A549 (cell line): ENCODE measurements around the gene TLE1. TPM values are rescaled to one million over a fixed set of nuclear protein-coding genes. Genes with fewer than 3 reads are reported as not detected.
A peak's percentile ranks its signal among the peaks of the same experiment; 100 is the strongest.

Experiments
- ATAC-seq, 2 experiments: fragments of 200-7000 bp in 1 of 2; fragments of >200 bp in 1 of 2; cut with Nextera tagmentation in 1 of 2; cut with Tn5 transposase in 1 of 2; 3 replicates each; pipeline versions ENCODE4 v1.8.0 to v1.9.1; 2018 to 2020; ENCODE audit warnings: mild to moderate bottlenecking in 1 of 2, moderate library complexity in 1 of 2
- CTCF ChIA-PET: fragments of 300-600 bp; sonication (Branson Sonifier 250); formaldehyde crosslinking; extraction: SDS; loops from one replicate; lab custom pipeline; 2021; ENCODE audit warnings: antibody characterized with exemption, inconsistent platforms; lab: Yijun Ruan, JAX
- POLR2A ChIA-PET: fragments of 350-600 bp; formaldehyde crosslinking; extraction: SDS; loops from one replicate; lab custom pipeline; 2021; ENCODE audit warnings: antibody characterized with exemption, inconsistent platforms; lab: Yijun Ruan, JAX
- DNase-seq, 2 experiments: peaks; one replicate each; pipeline versions ENCODE4 v3.0.0 to v3.0.0-alpha.2; 2011 to 2016; ENCODE audit warnings: low read depth in 1 of 2, low spot score in 1 of 2
- FAIRE-seq: peaks from 2 replicates; lab custom pipeline; 2011; peaks lifted over from hg19 to GRCh38; lab: Jason Lieb, UNC
- H3K27ac ChIP-seq, 2 experiments: fragments of >200 bp; sonication (Bioruptor Twin); formaldehyde crosslinking; 3 replicates each; pipeline ENCODE4 v1.5.1; 2016 to 2017
- H3K4me1 ChIP-seq: fragments of >200 bp; sonication (Bioruptor Twin); formaldehyde crosslinking; 3 replicates; pipeline ENCODE4 v1.6.1; 2016
- H3K4me2 ChIP-seq: fragments of >200 bp; sonication (Bioruptor Twin); formaldehyde crosslinking; 3 replicates; pipeline ENCODE4 v1.6.1; 2016
- H3K4me3 ChIP-seq: fragments of >200 bp; sonication (Bioruptor Twin); formaldehyde crosslinking; 3 replicates; pipeline ENCODE4 v1.5.1; 2016
- H3K9me3 ChIP-seq: fragments of >200 bp; sonication (Bioruptor Twin); formaldehyde crosslinking; 3 replicates; pipeline ENCODE4 v1.6.1; 2016
- CBX2 ChIP-seq: fragments of 200-600 bp; sonication (generic); IDR thresholded peaks from 2 replicates; pipeline ENCODE4 v1.6.1; 2016; ENCODE audit warnings: low read depth, mild to moderate bottlenecking, borderline replicate concordance
- CBX8 ChIP-seq: fragments of 200-600 bp; sonication (generic); IDR thresholded peaks from 2 replicates; pipeline ENCODE4 v1.6.1; 2016
- CHD2 ChIP-seq: fragments of 150-350 bp; IDR thresholded peaks from 2 replicates; pipeline ENCODE4 v1.6.1; 2014; ENCODE audit warnings: low read length; ENCODE audit not compliant: partially characterized antibody
- EHMT2 ChIP-seq: fragments of 200-600 bp; sonication (generic); IDR thresholded peaks from 2 replicates; pipeline ENCODE4 v1.6.1; 2016; ENCODE audit warnings: antibody characterized with exemption, low read depth, mild to moderate bottlenecking, moderate library complexity
- ESRRA ChIP-seq: fragments of 150-350 bp; IDR thresholded peaks from 2 replicates; pipeline ENCODE4 v1.6.1; 2014; ENCODE audit warnings: mild to moderate bottlenecking, low read length, borderline replicate concordance
- FOSB ChIP-seq: fragments of 250-450 bp; sonication (Bioruptor Pico); IDR thresholded peaks from 2 replicates; pipeline ENCODE4 v1.5.0; 2020; ENCODE audit warnings: mild to moderate bottlenecking, moderate library complexity
- FOSL2 ChIP-seq, 2 experiments: fragments of 450-650 bp in 1 of 2; fragments of >200 bp in 1 of 2; sonication (Bioruptor Twin) in 1 of 2; formaldehyde crosslinking; IDR thresholded peaks; 2 replicates each; pipeline versions ENCODE4 v1.5.0 to v1.6.1; 2016 to 2020; ENCODE audit warnings: mild to moderate bottlenecking in 1 of 2, moderate library complexity in 1 of 2
- GATA3 ChIP-seq: IDR thresholded peaks from 2 replicates; pipeline ENCODE4 v1.6.1; 2012; ENCODE audit warnings: borderline replicate concordance
- HDAC2 ChIP-seq: fragments of 200-600 bp; sonication (generic); IDR thresholded peaks from 2 replicates; pipeline ENCODE4 v1.6.1; 2016
- HOXB13 ChIP-seq: fragments of 250-450 bp; sonication (Bioruptor Pico); IDR thresholded peaks from 2 replicates; pipeline ENCODE4 v1.5.0; 2020; ENCODE audit warnings: low read depth, mild to moderate bottlenecking, moderate library complexity
- HOXB5 ChIP-seq: fragments of 250-450 bp; sonication (Bioruptor Pico); IDR thresholded peaks from 2 replicates; pipeline ENCODE4 v1.5.0; 2020; ENCODE audit warnings: mild to moderate bottlenecking, moderate library complexity
- JUNB ChIP-seq: fragments of >200 bp; sonication (Bioruptor Twin); formaldehyde crosslinking; IDR thresholded peaks from 2 replicates; pipeline ENCODE4 v1.6.1; 2016
- KDM1A ChIP-seq: fragments of 200-600 bp; sonication (generic); IDR thresholded peaks from 2 replicates; pipeline ENCODE4 v1.6.1; 2016; ENCODE audit warnings: low read depth, mild to moderate bottlenecking
- KDM5A ChIP-seq: fragments of 200-600 bp; sonication (generic); IDR thresholded peaks from 2 replicates; pipeline ENCODE4 v1.6.1; 2016; ENCODE audit warnings: antibody characterized with exemption, mild to moderate bottlenecking
- MAZ ChIP-seq: fragments of 150-350 bp; IDR thresholded peaks from 2 replicates; pipeline ENCODE4 v1.6.1; 2014; ENCODE audit warnings: antibody characterized with exemption, low read depth, low read length, borderline replicate concordance
- PHF8 ChIP-seq: fragments of 200-600 bp; sonication (generic); IDR thresholded peaks from 2 replicates; pipeline ENCODE4 v1.6.1; 2016; ENCODE audit warnings: low read depth, mild to moderate bottlenecking, antibody characterized with exemption, moderate library complexity, borderline replicate concordance
- POLR2A ChIP-seq: IDR thresholded peaks from 2 replicates; pipeline ENCODE4 v1.6.1; 2012; ENCODE audit warnings: mild to moderate bottlenecking, low read length
- RCOR1 ChIP-seq: fragments of 150-350 bp; IDR thresholded peaks from 2 replicates; pipeline ENCODE4 v1.6.1; 2014; ENCODE audit warnings: antibody characterized with exemption, low read length, low read depth
- RFX5 ChIP-seq: fragments of 450-650 bp; IDR thresholded peaks from 2 replicates; pipeline ENCODE4 v1.7.1; 2014; ENCODE audit warnings: antibody characterized with exemption, mild to moderate bottlenecking, moderate library complexity
- SMC3 ChIP-seq: fragments of >200 bp; sonication (Bioruptor Twin); formaldehyde crosslinking; IDR thresholded peaks from 3 replicates; pipeline ENCODE4 v1.6.1; 2018; ENCODE audit warnings: inconsistent platforms
- SREBF2 ChIP-seq: fragments of 450-650 bp; IDR thresholded peaks from 2 replicates; pipeline ENCODE4 v1.6.1; 2014; ENCODE audit warnings: mild to moderate bottlenecking, moderate library complexity
- WGBS: methylation state at CpG from one replicate; pipeline ENCODE4 v1.1.6; 2017; ENCODE audit errors: missing lambda C conversion rate; 5-methylcytosine and 5-hydroxymethylcytosine counted together
- polyA plus RNA-seq, 4 experiments: library from polyadenylated mRNA; depleted of rRNA in 3 of 4; stranded (reverse); fragments of >200 nt; fragmentation: RNase III in 1 of 4; extraction: RNeasy Plus Mini Kit Qiagen cat#74134 plus additional on column Dnase treatment in 1 of 4; gene quantifications; 2 replicates in 3 of 4; 3 replicates in 1 of 4; pipeline ENCODE4 v1.2.3, GENCODE V29; 2011 to 2017
- TF ChIP-seq, protein P1 (sequence below): fragments of >200 bp; sonication (Bioruptor Twin); formaldehyde crosslinking; IDR thresholded peaks from 3 replicates; pipeline ENCODE4 v1.5.1; 2016
- TF ChIP-seq, protein P2 (sequence below): IDR thresholded peaks from 2 replicates; pipeline ENCODE4 v1.6.1; 2012
- TF ChIP-seq, protein P3 (sequence below): fragments of >200 bp; sonication (Bioruptor Twin); formaldehyde crosslinking; IDR thresholded peaks from 2 replicates; pipeline ENCODE4 v1.6.1; 2016
- TF ChIP-seq, protein P4 (sequence below): fragments of 150-350 bp; IDR thresholded peaks from 2 replicates; pipeline ENCODE4 v1.6.1; 2014; ENCODE audit warnings: low read depth, mild to moderate bottlenecking, low read length
- TF ChIP-seq, protein P5 (sequence below): IDR thresholded peaks from 2 replicates; pipeline ENCODE4 v1.6.1; 2012
- TF ChIP-seq, protein P6 (sequence below): IDR thresholded peaks from 2 replicates; pipeline ENCODE4 v1.6.1; 2012; ENCODE audit warnings: low read depth, borderline replicate concordance

The TLE1 gene
- polyA plus RNA-seq, 2 of the 4 experiments (the other 2 are of a cell fraction): 45.8 to 117 TPM

DNA sequence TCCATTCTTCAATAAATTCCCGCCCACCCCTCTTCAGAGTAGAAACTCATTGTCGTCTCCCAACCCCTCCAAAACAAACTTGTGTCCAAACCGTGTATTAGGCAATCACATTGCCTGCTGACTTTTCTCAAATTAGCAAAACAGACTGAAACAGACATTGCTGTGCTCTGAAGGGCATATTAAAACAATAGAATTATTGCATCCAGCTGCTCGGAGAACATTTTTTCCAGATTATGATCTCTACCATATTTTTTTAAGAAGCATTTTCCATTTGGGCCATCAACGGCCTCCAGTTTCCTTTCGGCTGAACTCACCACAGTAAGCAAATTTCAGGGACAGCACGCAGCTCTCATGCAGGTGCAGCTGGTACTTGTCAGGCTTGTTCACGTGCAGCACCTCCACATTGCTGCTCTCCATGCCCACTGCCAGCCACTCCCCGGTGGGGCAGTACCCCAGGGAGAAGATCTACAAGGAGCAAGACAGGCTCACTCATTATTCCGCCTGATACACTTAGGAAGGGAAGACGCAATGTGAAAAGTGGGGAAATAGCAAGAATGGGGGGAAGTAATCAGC is 104.1 kb downstream of the TLE1 start:
- ATAC-seq (no peak), DNase-seq (no peak), FAIRE-seq (no peak)
- H3K27ac ChIP-seq: peak overlapping the region in 1 of 2 experiments; percentile 49; a peak in 3 of 6 replicates
- H3K4me3 ChIP-seq: no peak overlapping the region
- CTCF ChIA-PET: interaction anchor here (1.0 kb wide), 1 partner anchor 46 kb away, joined by 3 read pairs; no protein-coding TSS in a partner anchor
- H3K4me1 ChIP-seq: peaks cover 42% of the 10 kb centered on the region
- 97% methylated on average over 11 of the region's 11 CpGs for WGBS
- TF ChIP-seq KDM5A (no peak), CBX2 (no peak), EHMT2 (no peak), CBX8 (no peak), RFX5 (no peak), MAZ (no peak), KDM1A (no peak), FOSL2 (IDR thresholded peaks at IDR 0.05) (no peak), FOSL2 (CRISPR knock-in tag; IDR thresholded peaks at IDR 0.05) (no peak), PHF8 (no peak), GATA3 (no peak), FOSB (CRISPR knock-in tag) (no peak), JUNB (no peak), HDAC2 (no peak), CHD2 (no peak)
- TF ChIP-seq, protein P1, sequence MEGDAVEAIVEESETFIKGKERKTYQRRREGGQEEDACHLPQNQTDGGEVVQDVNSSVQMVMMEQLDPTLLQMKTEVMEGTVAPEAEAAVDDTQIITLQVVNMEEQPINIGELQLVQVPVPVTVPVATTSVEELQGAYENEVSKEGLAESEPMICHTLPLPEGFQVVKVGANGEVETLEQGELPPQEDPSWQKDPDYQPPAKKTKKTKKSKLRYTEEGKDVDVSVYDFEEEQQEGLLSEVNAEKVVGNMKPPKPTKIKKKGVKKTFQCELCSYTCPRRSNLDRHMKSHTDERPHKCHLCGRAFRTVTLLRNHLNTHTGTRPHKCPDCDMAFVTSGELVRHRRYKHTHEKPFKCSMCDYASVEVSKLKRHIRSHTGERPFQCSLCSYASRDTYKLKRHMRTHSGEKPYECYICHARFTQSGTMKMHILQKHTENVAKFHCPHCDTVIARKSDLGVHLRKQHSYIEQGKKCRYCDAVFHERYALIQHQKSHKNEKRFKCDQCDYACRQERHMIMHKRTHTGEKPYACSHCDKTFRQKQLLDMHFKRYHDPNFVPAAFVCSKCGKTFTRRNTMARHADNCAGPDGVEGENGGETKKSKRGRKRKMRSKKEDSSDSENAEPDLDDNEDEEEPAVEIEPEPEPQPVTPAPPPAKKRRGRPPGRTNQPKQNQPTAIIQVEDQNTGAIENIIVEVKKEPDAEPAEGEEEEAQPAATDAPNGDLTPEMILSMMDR: no peak
- TF ChIP-seq, protein P2, sequence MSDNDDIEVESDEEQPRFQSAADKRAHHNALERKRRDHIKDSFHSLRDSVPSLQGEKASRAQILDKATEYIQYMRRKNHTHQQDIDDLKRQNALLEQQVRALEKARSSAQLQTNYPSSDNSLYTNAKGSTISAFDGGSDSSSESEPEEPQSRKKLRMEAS: no peak
- TF ChIP-seq, protein P3, sequence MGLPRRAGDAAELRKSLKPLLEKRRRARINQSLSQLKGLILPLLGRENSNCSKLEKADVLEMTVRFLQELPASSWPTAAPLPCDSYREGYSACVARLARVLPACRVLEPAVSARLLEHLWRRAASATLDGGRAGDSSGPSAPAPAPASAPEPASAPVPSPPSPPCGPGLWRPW: no peak
- POLR2A ChIA-PET: no interaction called here
- no peaks in the 10 kb centered on the region for H3K9me3 ChIP-seq
- H3K4me2 ChIP-seq: no peak overlapping the region

DNA sequence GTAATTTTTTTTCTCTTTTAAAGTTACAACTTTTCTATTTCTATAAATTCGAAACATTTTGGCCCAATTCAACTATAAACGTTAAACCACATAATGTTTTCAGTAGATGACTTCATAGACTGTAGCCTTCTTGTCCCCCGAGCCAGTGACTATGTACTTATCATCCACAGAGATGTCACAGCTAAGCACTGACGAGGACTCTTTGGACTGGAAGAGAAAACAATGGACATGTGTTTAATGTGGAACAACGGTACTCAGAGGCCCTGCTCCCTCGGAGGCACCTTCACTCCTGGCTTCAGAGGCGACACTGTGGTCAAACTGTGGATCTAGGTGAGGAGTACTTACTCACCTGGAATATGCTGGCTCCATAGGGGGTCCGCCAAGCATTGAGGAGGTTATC is 105.2 kb downstream of the TLE1 start:
- Histone ChIP-seq H3K9me3 (no peaks in the 10 kb centered on the region), H3K27ac (peak overlapping the region in 1 of 2 experiments; percentile 47; a peak in 3 of 6 replicates), H3K4me2 (no peak overlapping the region), H3K4me3 (no peak overlapping the region), H3K4me1 (peaks cover 30% of the 10 kb centered on the region)
- no peak for DNase-seq
- no peak for FAIRE-seq
- WGBS: 95% methylated on average over 8 of the region's 8 CpGs
- no peak for TF ChIP-seq SMC3
- no peak for TF ChIP-seq HDAC2
- TF ChIP-seq HOXB13 (CRISPR knock-in tag): no peak
- TF ChIP-seq SREBF2: no peak
- TF ChIP-seq GATA3: no peak
- TF ChIP-seq HOXB5 (CRISPR knock-in tag): no peak
- TF ChIP-seq POLR2A: no peak
- TF ChIP-seq RCOR1: no peak
- no peak for TF ChIP-seq CBX8
- POLR2A ChIA-PET: no interaction called here
- CTCF ChIA-PET: no interaction called here
- no peak for ATAC-seq

DNA sequence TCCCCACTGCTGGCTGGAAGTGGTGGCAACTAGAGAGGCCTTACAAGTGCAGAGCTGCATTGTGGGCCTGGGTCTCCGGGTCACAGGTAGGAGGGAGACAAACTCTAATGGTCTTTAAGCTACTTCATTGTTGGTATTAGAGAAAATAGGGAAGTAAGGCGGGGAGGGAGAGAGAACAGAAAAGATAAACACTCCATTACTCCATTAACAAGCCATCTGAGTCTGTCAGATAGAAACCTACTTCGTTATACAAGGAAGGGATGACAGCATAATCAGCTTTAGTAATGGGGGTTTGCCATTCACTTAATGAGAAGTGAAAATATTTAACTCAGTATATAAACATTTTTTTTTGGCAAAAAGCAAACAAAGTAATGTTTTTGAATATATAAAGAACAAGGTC is 107.4 kb downstream of the TLE1 start:
- H3K4me2 ChIP-seq: no peak overlapping the region
- TF ChIP-seq FOSL2 (IDR thresholded peaks at IDR 0.05) (no peak), FOSL2 (CRISPR knock-in tag; IDR thresholded peaks at IDR 0.05) (no peak), HOXB13 (CRISPR knock-in tag) (no peak), PHF8 (no peak), SREBF2 (no peak), ESRRA (no peak), KDM1A (no peak), CBX2 (no peak)
- TF ChIP-seq, protein P4, sequence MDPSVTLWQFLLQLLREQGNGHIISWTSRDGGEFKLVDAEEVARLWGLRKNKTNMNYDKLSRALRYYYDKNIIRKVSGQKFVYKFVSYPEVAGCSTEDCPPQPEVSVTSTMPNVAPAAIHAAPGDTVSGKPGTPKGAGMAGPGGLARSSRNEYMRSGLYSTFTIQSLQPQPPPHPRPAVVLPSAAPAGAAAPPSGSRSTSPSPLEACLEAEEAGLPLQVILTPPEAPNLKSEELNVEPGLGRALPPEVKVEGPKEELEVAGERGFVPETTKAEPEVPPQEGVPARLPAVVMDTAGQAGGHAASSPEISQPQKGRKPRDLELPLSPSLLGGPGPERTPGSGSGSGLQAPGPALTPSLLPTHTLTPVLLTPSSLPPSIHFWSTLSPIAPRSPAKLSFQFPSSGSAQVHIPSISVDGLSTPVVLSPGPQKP: no peak
- TF ChIP-seq, protein P5, sequence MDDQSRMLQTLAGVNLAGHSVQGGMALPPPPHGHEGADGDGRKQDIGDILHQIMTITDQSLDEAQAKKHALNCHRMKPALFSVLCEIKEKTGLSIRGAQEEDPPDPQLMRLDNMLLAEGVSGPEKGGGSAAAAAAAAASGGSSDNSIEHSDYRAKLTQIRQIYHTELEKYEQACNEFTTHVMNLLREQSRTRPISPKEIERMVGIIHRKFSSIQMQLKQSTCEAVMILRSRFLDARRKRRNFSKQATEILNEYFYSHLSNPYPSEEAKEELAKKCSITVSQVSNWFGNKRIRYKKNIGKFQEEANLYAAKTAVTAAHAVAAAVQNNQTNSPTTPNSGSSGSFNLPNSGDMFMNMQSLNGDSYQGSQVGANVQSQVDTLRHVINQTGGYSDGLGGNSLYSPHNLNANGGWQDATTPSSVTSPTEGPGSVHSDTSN: no peak
- TF ChIP-seq, protein P6, sequence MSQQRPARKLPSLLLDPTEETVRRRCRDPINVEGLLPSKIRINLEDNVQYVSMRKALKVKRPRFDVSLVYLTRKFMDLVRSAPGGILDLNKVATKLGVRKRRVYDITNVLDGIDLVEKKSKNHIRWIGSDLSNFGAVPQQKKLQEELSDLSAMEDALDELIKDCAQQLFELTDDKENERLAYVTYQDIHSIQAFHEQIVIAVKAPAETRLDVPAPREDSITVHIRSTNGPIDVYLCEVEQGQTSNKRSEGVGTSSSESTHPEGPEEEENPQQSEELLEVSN: no peak
- TF ChIP-seq, protein P2: no peak
- 88% methylated on average over 3 of the region's 3 CpGs for WGBS
- ChIA-PET POLR2A (no interaction called here), CTCF (interaction anchor here (0.7 to 0.9 kb wide), 2 partner anchors 108 to 207 kb away, joined by 3 read pairs; partner anchors contain the start of gene TLE1)
- DNase-seq (no peak), FAIRE-seq (no peak), ATAC-seq (no peak)
- H3K4me1 ChIP-seq: peaks cover 15% of the 10 kb centered on the region
- H3K27ac ChIP-seq: 0 out of 6 replicates have a peak overlapping the region, but pooled peaks of 1 of the 2 experiments have one; percentile 11
- no peaks in the 10 kb centered on the region for H3K9me3 ChIP-seq
- no peak overlapping the region for H3K4me3 ChIP-seq
